Panc1 (cell line): ENCODE measurements around the gene ZNF764. TPM values are rescaled to one million over a fixed set of nuclear protein-coding genes. Genes with fewer than 3 reads are reported as not detected.

Source experiments
- ATAC-seq: fragments of 200-7000 bp; cut with Tn5 transposase; 2 replicates; pipeline ENCODE4 v1.9.1; 2020; ENCODE audit warnings: mild to moderate bottlenecking, moderate library complexity
- BruUV-seq: library from RNA; stranded (reverse); fragments of 400-500 nt; replicated peaks from 2 replicates; lab custom pipeline; 2021; lab: Mats Ljungman, UMichigan
- CTCF ChIA-PET: fragments of 300-600 bp; sonication (Branson Sonifier 250); formaldehyde crosslinking; loops from one replicate; lab custom pipeline; 2022; ENCODE audit warnings: antibody characterized with exemption; lab: Charles Lee
- POLR2A ChIA-PET: fragments of 300-600 bp; sonication (Branson Sonifier 250); formaldehyde crosslinking; loops from one replicate; lab custom pipeline; 2022; ENCODE audit warnings: antibody characterized with exemption; lab: Charles Lee
- DNase-seq: peaks from one replicate; pipeline ENCODE4 v3.0.0-alpha.2; 2010; ENCODE audit warnings: low read depth, low spot score
- H3K27ac ChIP-seq: 2 replicates; pipeline ENCODE4 v1.5.1; 2011; ENCODE audit warnings: mild to moderate bottlenecking, low read length, inconsistent platforms
- H3K27me3 ChIP-seq: fragments of 200-500 bp; sonication (Bioruptor generic); 2 replicates; pipeline ENCODE4 v1.6.0; 2014; ENCODE audit warnings: low read length, inconsistent platforms; ENCODE audit not compliant: control insufficient read depth, insufficient read depth
- H3K36me3 ChIP-seq: fragments of 200-500 bp; sonication (Bioruptor generic); 2 replicates; pipeline ENCODE4 v1.5.1; 2014; ENCODE audit warnings: inconsistent platforms, mild to moderate bottlenecking, low read length, moderate library complexity; ENCODE audit not compliant: control insufficient read depth, insufficient read depth
- H3K4me1 ChIP-seq: 2 replicates; pipeline ENCODE4 v1.5.1; 2011; ENCODE audit warnings: inconsistent platforms, mild to moderate bottlenecking, low read length, moderate library complexity; ENCODE audit not compliant: control insufficient read depth, insufficient read depth
- H3K4me3 ChIP-seq, 2 experiments: 2 replicates each; pipeline ENCODE4 v1.5.1; 2011 to 2012; ENCODE audit warnings: low read depth in 2 of 2, low read length in 2 of 2, mild to moderate bottlenecking in 2 of 2, inconsistent platforms in 1 of 2, moderate library complexity in 1 of 2
- H3K9me3 ChIP-seq: fragments of 200-500 bp; sonication (Bioruptor generic); 2 replicates; pipeline ENCODE4 v1.5.1; 2014; ENCODE audit warnings: low read depth, mild to moderate bottlenecking, inconsistent platforms, low read length, moderate library complexity; ENCODE audit not compliant: control insufficient read depth, insufficient read depth
- CTCF ChIP-seq: fragments of 450-650 bp; IDR thresholded peaks from 2 replicates; pipeline ENCODE4 v1.5.1; 2017; ENCODE audit warnings: mild to moderate bottlenecking
- POLR2AphosphoS5 ChIP-seq: IDR thresholded peaks from 2 replicates; pipeline ENCODE4 v1.6.1; 2012; ENCODE audit warnings: mild to moderate bottlenecking, low read depth, low read length, moderate library complexity
- REST ChIP-seq, 2 experiments: IDR thresholded peaks; 2 replicates each; pipeline ENCODE4 v1.6.1; 2011 to 2012; ENCODE audit warnings: low read depth in 2 of 2, control low read depth in 1 of 2, low read length in 1 of 2, mild to moderate bottlenecking in 1 of 2, moderate library complexity in 1 of 2; ENCODE audit not compliant: insufficient read depth in 1 of 2
- SIN3A ChIP-seq: IDR thresholded peaks from 2 replicates; pipeline ENCODE4 v1.6.1; 2012; ENCODE audit warnings: low read depth, mild to moderate bottlenecking, low read length, moderate library complexity, borderline replicate concordance; ENCODE audit not compliant: insufficient read depth
- TCF7L2 ChIP-seq: IDR thresholded peaks from 2 replicates; pipeline ENCODE4 v1.6.1; 2011; ENCODE audit warnings: mild to moderate bottlenecking, low read depth, low read length, inconsistent platforms
- in situ Hi-C: cut with HindIII; loops from 2 replicates; pipeline ENCODE4 v1.10.0; 2016; ENCODE audit warnings: low sequenced_read_pairs, low pct_unique_long_range_greater_than_20kb
- intact Hi-C: fragments of 100-400 bp; cut with micrococcal nuclease; formaldehyde crosslinking; loops from one replicate; pipeline ENCODE4 v1.10.0; 2022; ENCODE audit not compliant: unreplicated experiment
- microRNA-seq: library from miRNA; unstranded; fragments of <30 nt; microRNA quantifications from one replicate; pipeline ENCODE4 v1.1.0, GENCODE V29; 2020; ENCODE audit not compliant: unreplicated experiment
- total RNA-seq: library from RNA; stranded (reverse); gene quantifications from one replicate; pipeline ENCODE4 v1.2.1, GENCODE V29; 2021; ENCODE audit not compliant: unreplicated experiment

The ZNF764 gene
- total RNA-seq, 1 experiment from 2014 or later = 16.7 TPM

- no peaks in the 10 kb centered on the region for H3K36me3 ChIP-seq
- ATAC-seq = no peak
- no peak for DNase-seq
- in situ Hi-C loops = no loop called here
- TF ChIP-seq TCF7L2 = no peak
- no peak for TF ChIP-seq REST (IDR thresholded peaks at IDR 0.05; ENCODE audit: insufficient read depth in 1 of 2, low read depth in 2 of 2, low read length in 1 of 2)
- no peak for TF ChIP-seq CTCF
- TF ChIP-seq POLR2AphosphoS5 = no peak
- no peak for TF ChIP-seq SIN3A
- no peaks in the 10 kb centered on the region for H3K9me3 ChIP-seq
- CTCF ChIA-PET = no interaction called here
- H3K4me1 ChIP-seq = no peaks in the 10 kb centered on the region
- no peak overlapping the region for H3K27ac ChIP-seq
- BruUV-seq = no TSS peak
- H3K27me3 ChIP-seq = no peaks in the 10 kb centered on the region
- intact Hi-C loops = no loop called here
- no peak overlapping the region for H3K4me3 ChIP-seq
- POLR2A ChIA-PET = interaction anchor here (0.5 kb wide), 1 partner anchor 57 kb away, joined by 3 read pairs; no protein-coding TSS in a partner anchor
Observed at GRCh38 chr16:30509081-30509765, 49.0 kb downstream of the ZNF764 start.

Small RNA genes within 50 kb of the gene (microRNA-seq; reads per million reads assigned to microRNA genes)
- not detected for gene MIR4518

Other genes with a start within 250 kb of the ZNF764 start
- gene CD2BP2, start 203.1 kb downstream of the ZNF764 start, total RNA-seq = 90.7 TPM
- gene TBC1D10B, start 187.9 kb downstream of the ZNF764 start, total RNA-seq = 52.6 TPM
- gene MYL11, start 183.6 kb downstream of the ZNF764 start, total RNA-seq = not detected
- 1.7 TPM for gene SEPTIN1, start 175.8 kb downstream of the ZNF764 start, total RNA-seq
- gene ZNF48, start 163.0 kb downstream of the ZNF764 start, total RNA-seq = 16.6 TPM
- 14.4 TPM for gene ZNF771, start 150.8 kb downstream of the ZNF764 start, total RNA-seq
- 120 TPM for gene DCTPP1, start 128.3 kb downstream of the ZNF764 start, total RNA-seq
- gene SEPHS2, start 112.5 kb downstream of the ZNF764 start, total RNA-seq = 68.5 TPM
- 0.54 TPM for gene ITGAL, start 85.6 kb downstream of the ZNF764 start, total RNA-seq
- gene ZNF768, start 31.8 kb downstream of the ZNF764 start, total RNA-seq = 68.3 TPM
- gene ZNF747, start 23.5 kb downstream of the ZNF764 start, total RNA-seq = 10.9 TPM
- 7.7 TPM for gene ZNF688, start 13.3 kb upstream of the ZNF764 start, total RNA-seq
- 6.2 TPM for gene ZNF785, start 27.3 kb upstream of the ZNF764 start, total RNA-seq
- gene ZNF689, start 52.0 kb upstream of the ZNF764 start, total RNA-seq = 16.5 TPM
- gene PRR14, start 92.6 kb upstream of the ZNF764 start, total RNA-seq = 77.6 TPM
- 103 TPM for gene FBRS, start 100.1 kb upstream of the ZNF764 start, total RNA-seq
- 73.6 TPM for gene SRCAP, start 140.8 kb upstream of the ZNF764 start, total RNA-seq
- 43.1 TPM for gene PHKG2, start 190.1 kb upstream of the ZNF764 start, total RNA-seq
- 21.0 TPM for gene CFAP119, start 203.7 kb upstream of the ZNF764 start, total RNA-seq
- gene RNF40, start 203.9 kb upstream of the ZNF764 start, total RNA-seq = 114 TPM
- gene ZNF629, start 228.8 kb upstream of the ZNF764 start, total RNA-seq = 19.2 TPM